DMS53 treated with DMSO at 0.1 percent for 48 hours (cell line): ENCODE measurements around the gene CMTM1.
"Not testable (repeated sequence)": the region's sequence is repeated elsewhere in the genome, so short reads cannot be mapped to it uniquely, and the experiment has no call there.

ENCODE experiments used
- DNase-seq: peaks from one replicate; lab custom pipeline; 2025; ENCODE audit not compliant: unreplicated experiment; lab: John Stamatoyannopoulos, UW

Gene CMTM1

GRCh38 chr16:66610111-66610820 lies 44.0 kb downstream of the CMTM1 start:
- DNase-seq, result no peak

DNA sequence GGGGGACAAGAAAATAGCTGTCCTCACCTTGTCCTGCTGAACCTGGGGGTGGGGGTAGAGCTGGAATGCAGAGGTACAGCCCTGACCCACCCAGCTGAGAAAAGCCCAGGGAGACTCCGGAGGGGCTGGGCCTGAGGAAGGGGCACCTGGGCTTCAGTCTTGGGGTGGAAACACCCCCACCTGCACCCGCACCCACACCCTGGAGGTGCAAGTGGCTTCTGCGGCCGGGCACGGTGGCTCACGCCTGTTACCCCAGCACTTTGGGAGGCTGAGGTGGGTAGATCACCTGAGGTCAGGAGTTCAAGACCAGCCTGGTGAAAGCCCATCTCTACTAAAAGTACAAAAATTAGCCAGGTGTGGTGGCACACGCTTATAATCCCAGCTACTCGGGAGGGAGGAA lies 45.7 kb downstream of the CMTM1 start:
- not testable (repeated sequence) for DNase-seq

- DNase-seq, result no peak
Measured at GRCh38 chr16:66612422-66612821, 46.2 kb downstream of the CMTM1 start.

DNA sequence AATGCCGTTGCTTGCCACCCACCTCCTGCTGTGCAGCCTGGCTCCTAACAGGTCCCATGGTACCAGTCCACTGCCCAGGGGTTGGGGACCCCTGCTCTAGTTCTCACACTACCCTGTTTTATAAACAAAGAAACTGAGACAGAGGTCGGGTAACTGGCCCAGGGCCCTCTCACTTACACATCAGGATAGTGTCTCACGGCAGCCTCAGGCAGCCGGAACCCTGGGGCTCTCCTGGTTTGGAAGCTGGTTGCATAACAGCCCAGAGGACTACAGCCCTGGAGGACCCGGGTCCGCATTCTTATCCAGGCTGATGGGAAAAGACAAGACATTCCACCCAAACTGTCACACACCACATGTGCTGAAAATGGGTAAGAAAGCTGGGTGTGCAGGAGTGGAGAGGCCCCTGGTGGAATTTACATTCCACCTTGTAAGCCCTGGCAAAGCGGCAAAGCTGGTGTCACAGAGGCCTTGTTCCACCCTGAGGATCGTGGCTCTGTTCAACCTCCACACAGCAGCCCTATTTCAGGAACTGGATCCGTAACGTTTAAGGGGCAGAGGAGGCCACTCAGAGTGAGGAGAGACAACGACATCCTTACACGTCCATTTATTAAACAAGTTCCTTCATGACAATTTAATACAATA lies 48.0 kb downstream of the CMTM1 start:
- no peak for DNase-seq

- no peak for DNase-seq
Measured at GRCh38 chr16:66616169-66616568, 49.9 kb downstream of the CMTM1 start.

DNA sequence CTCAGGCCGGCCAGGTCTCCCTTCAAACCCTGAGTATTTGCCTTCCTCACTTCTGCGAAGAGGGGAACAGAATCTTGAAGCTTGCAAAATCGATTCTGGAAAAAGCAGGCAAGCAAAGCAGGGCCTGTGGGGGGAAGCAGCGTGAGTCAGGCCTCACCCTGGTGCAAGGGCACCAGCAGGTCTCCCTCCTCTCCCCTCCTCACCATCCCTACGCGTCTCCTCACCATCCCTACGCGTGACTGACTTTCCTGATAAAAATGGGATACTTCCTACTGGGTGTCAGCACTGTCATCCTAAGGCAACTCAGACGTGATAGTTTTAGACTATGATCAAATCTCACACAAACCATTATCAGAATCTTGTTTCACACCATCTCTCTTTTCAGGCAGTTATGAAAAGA lies 50.4 kb downstream of the CMTM1 start:
- no peak for DNase-seq

GRCh38 chr16:66617010-66617434 lies 50.8 kb downstream of the CMTM1 start:
- DNase-seq, result no peak

GRCh38 chr16:66617728-66618127 lies 51.5 kb downstream of the CMTM1 start:
- no peak for DNase-seq

GRCh38 chr16:66618588-66619375 lies 52.5 kb downstream of the CMTM1 start:
- no peak for DNase-seq

DNA sequence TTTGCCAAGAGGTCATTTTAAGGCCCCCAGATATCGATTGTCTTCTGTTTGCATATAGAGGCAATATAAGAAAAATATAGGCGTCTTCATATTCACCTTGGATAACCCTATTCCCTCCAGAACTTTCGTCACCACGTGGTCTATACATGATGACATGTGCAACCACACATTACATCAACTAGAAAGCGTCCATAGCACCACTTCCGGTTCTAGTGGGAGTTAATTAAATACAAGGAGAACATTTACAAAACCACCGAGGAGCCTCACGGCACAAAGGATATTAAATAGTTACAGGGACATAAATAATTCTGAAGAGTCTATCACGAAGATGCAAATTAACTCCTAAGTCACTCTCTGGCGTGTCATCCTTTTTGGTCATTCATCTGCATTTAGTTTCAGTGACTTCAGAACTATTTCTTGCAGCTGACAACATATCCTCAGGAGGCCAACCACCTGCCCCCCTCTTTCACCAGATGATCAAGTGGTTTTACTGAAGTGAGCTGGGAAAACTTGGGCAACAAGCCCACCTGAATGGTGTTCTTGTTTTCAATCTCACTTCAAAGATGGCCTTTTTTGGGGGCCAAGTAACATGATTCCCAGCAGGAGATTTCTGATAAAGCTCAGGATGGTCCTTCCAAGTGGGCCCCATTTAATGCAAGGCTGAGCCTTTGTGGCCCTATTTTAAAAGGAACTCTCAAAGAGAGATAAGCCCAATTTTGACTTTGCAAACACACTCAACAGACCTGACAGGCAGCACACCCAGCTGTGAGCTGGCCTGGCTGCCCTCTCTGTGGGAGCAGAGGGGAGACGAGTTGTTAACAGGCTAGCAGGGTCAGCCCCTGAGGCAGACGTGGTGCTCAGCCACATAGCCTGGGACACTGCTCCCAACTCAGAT lies 53.5 kb downstream of the CMTM1 start:
- no peak for DNase-seq

GRCh38 chr16:66620429-66620795 lies 54.2 kb downstream of the CMTM1 start:
- DNase-seq, result no peak

- DNase-seq, result no peak
Measured at GRCh38 chr16:66621973-66622372, 55.7 kb downstream of the CMTM1 start.

DNA sequence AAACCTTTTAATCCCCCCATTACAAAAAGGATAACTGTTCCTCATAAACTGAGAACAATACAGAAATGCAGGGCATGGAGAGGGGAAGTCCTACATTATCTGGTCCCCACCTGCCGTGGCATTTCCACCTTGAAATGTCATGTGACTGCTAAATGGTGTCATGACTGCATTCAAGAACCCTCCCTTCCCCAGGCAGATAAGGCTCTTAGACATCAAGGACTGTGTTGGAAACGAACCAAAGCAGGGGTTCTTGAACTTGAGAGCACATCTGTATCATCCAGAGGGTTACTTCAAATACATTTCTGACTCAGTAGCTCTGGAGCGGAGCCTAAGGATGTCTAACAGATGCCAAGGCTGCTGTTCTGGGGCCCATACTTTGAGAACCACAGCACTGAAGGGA lies 56.6 kb downstream of the CMTM1 start:
- DNase-seq, result no peak

- DNase-seq, result no peak
Measured at GRCh38 chr16:66623755-66624154, 57.5 kb downstream of the CMTM1 start.

GRCh38 chr16:66627611-66628378 lies 61.6 kb downstream of the CMTM1 start:
- DNase-seq, result not testable (repeated sequence)
